HepG2 (cell line): Measurements from ENCODE around the gene ARHGAP45. TPM values are rescaled to one million over a fixed set of nuclear protein-coding genes. Genes with fewer than 3 reads are reported as not detected.

Experiments used
- CREB1 ChIP-seq, 2 experiments: fragments of 450-650 bp in 1 of 2; IDR thresholded peaks; 2 replicates each; pipeline ENCODE4 v1.6.1; 2016 to 2017; ENCODE audit warnings: control low read depth in 1 of 2, mild to moderate bottlenecking in 1 of 2, missing compliant biosample characterization in 1 of 2, missing genetic modification characterization in 1 of 2
- DNMT1 ChIP-seq: sonication (generic); formaldehyde crosslinking; IDR thresholded peaks from 2 replicates; pipeline ENCODE4 v1.5.1; 2020; ENCODE audit warnings: mild to moderate bottlenecking, missing genetic modification reagents
- FOXP1 ChIP-seq, 2 experiments: fragments of 450-650 bp in 1 of 2; IDR thresholded peaks; 2 replicates each; pipeline ENCODE4 v1.6.1; 2017 to 2018; ENCODE audit warnings: antibody characterized with exemption in 1 of 2
- KLF6 ChIP-seq: IDR thresholded peaks from 2 replicates; pipeline ENCODE4 v1.8.0; 2016; ENCODE audit warnings: missing biosample characterization, missing genetic modification reagents
- NFE2L1 ChIP-seq: sonication (generic); formaldehyde crosslinking; IDR thresholded peaks from 2 replicates; pipeline ENCODE4 v1.4.0; 2020; ENCODE audit warnings: missing genetic modification reagents, mild to moderate bottlenecking, borderline replicate concordance
- SIX4 ChIP-seq: sonication (generic); formaldehyde crosslinking; IDR thresholded peaks from 2 replicates; pipeline ENCODE4 v1.4.0; 2020; ENCODE audit warnings: missing genetic modification reagents
- SMC3 ChIP-seq: IDR thresholded peaks from 2 replicates; pipeline ENCODE4 v1.6.1; 2011; ENCODE audit warnings: low read length, improper control_type of control experiment
- ZNF232 ChIP-seq: sonication (generic); formaldehyde crosslinking; IDR thresholded peaks from 2 replicates; pipeline ENCODE4 v1.4.0; 2020; ENCODE audit warnings: missing genetic modification reagents, borderline replicate concordance
- ZNF350 ChIP-seq: sonication (generic); formaldehyde crosslinking; IDR thresholded peaks from 2 replicates; pipeline ENCODE4 v1.4.0; 2020; ENCODE audit warnings: mild to moderate bottlenecking, low read depth, missing genetic modification reagents, borderline replicate concordance
- ZNF615 ChIP-seq: sonication (generic); formaldehyde crosslinking; IDR thresholded peaks from 2 replicates; pipeline ENCODE4 v1.5.0; 2020; ENCODE audit warnings: mild to moderate bottlenecking, missing genetic modification reagents, borderline replicate concordance
- polyA plus RNA-seq, 8 experiments: library from polyadenylated mRNA; depleted of rRNA in 3 of 8; stranded (reverse) in 7 of 8; unstranded in 1 of 8; fragments of >200 nt; fragmentation: Illumina TruSeq in 4 of 8; extraction: Trizol in 4 of 8; gene quantifications; 2 replicates each; pipeline versions ENCODE4 v1.2.1 to v1.2.3, GENCODE V29; 2011 to 2016; ENCODE audit warnings: low read depth in 4 of 8, missing spikeins in 1 of 8, mixed read lengths in 1 of 8; ENCODE audit not compliant: insufficient read depth in 1 of 8
- total RNA-seq, 5 experiments: library from RNA; depleted of rRNA; stranded (reverse); fragments of >200 nt; fragmentation: Illumina TruSeq; extraction: Trizol; gene quantifications; 2 replicates each; pipeline ENCODE4 v1.2.3, GENCODE V29; 2016; ENCODE audit warnings: low read depth in 1 of 5
- TF ChIP-seq, protein P1 (sequence below): sonication (generic); formaldehyde crosslinking; conservative IDR thresholded peaks from 2 replicates; pipeline ENCODE4 v1.4.0; 2020; ENCODE audit warnings: missing genetic modification reagents
- TF ChIP-seq, protein P2 (sequence below): sonication (generic); formaldehyde crosslinking; IDR thresholded peaks from 2 replicates; pipeline ENCODE4 v1.4.0; 2020; ENCODE audit warnings: missing genetic modification reagents
- TF ChIP-seq, protein P3 (sequence below): sonication (generic); formaldehyde crosslinking; IDR thresholded peaks from 2 replicates; pipeline ENCODE4 v1.4.0; 2020; ENCODE audit warnings: missing genetic modification reagents
- TF ChIP-seq, protein P4 (sequence below): sonication (generic); IDR thresholded peaks from 2 replicates; pipeline ENCODE4 v1.6.1; 2016; ENCODE audit warnings: low read depth, borderline replicate concordance
- TF ChIP-seq, protein P5 (sequence below): sonication (generic); formaldehyde crosslinking; IDR thresholded peaks from 2 replicates; pipeline ENCODE4 v1.8.1; 2023; ENCODE audit warnings: mild to moderate bottlenecking, missing genetic modification reagents, borderline replicate concordance
- TF ChIP-seq, protein P6 (sequence below): sonication (generic); formaldehyde crosslinking; IDR thresholded peaks from 2 replicates; pipeline ENCODE4 v1.5.1; 2020; ENCODE audit warnings: missing genetic modification reagents, mild to moderate bottlenecking, borderline replicate concordance

Gene ARHGAP45
- total and polyA plus RNA-seq, 2 of the 13 experiments (the other 11 are each of a cell fraction or from before 2014, with no cell fraction given) = 0.84 to 32.0 TPM

DNA sequence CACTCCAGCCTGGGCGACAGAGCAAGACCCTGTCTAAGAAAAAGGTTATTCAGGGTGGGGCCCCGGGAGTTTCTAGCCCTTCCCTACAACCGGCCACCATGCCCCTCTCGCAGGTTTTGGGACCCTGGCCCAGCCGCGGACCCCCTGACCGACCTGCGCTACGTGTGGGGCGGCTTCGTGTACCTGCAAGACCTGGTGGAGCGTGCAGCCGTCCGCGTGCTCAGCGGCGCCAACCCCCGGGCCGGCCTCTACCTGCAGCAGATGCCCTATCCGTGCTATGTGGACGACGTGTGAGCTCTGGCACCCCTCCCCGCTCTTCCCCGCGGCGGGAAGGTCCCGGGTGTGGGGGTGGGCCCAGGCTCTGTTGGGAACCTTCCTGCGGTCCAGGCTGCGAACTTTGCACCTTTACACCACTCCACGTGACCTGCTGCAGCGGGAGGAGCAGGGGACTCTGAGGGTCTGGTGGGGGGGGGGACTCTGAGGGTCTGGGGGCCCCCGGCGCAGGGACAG is 20.8 kb upstream of the ARHGAP45 start (continued):
- TF ChIP-seq, protein P1, sequence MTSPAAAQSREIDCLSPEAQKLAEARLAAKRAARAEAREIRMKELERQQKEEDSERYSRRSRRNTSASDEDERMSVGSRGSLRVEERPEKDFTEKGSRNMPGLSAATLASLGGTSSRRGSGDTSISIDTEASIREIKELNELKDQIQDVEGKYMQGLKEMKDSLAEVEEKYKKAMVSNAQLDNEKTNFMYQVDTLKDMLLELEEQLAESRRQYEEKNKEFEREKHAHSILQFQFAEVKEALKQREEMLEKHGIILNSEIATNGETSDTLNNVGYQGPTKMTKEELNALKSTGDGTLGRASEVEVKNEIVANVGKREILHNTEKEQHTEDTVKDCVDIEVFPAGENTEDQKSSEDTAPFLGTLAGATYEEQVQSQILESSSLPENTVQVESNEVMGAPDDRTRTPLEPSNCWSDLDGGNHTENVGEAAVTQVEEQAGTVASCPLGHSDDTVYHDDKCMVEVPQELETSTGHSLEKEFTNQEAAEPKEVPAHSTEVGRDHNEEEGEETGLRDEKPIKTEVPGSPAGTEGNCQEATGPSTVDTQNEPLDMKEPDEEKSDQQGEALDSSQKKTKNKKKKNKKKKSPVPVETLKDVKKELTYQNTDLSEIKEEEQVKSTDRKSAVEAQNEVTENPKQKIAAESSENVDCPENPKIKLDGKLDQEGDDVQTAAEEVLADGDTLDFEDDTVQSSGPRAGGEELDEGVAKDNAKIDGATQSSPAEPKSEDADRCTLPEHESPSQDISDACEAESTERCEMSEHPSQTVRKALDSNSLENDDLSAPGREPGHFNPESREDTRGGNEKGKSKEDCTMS = no peak
- no peak; the same call in 1 of the 2 replicates for TF ChIP-seq DNMT1 (CRISPR knock-in tag)
- TF ChIP-seq KLF6 = 0 out of 2 replicates have a peak, but pooled peaks have one; percentile 43
- no peak for TF ChIP-seq SMC3
- TF ChIP-seq FOXP1 (IDR thresholded peaks at IDR 0.05) = no peak
- TF ChIP-seq FOXP1 (CRISPR knock-in tag; IDR thresholded peaks at IDR 0.05) = no peak
- no peak for TF ChIP-seq NFE2L1 (CRISPR knock-in tag)
- TF ChIP-seq, protein P2, sequence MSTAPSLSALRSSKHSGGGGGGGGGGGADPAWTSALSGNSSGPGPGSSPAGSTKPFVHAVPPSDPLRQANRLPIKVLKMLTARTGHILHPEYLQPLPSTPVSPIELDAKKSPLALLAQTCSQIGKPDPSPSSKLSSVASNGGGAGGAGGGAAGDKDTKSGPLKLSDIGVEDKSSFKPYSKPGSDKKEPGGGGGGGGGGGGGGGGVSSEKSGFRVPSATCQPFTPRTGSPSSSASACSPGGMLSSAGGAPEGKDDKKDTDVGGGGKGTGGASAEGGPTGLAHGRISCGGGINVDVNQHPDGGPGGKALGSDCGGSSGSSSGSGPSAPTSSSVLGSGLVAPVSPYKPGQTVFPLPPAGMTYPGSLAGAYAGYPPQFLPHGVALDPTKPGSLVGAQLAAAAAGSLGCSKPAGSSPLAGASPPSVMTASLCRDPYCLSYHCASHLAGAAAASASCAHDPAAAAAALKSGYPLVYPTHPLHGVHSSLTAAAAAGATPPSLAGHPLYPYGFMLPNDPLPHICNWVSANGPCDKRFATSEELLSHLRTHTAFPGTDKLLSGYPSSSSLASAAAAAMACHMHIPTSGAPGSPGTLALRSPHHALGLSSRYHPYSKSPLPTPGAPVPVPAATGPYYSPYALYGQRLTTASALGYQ = no peak
- TF ChIP-seq SIX4 (CRISPR knock-in tag) = no peak
- TF ChIP-seq, protein P3, sequence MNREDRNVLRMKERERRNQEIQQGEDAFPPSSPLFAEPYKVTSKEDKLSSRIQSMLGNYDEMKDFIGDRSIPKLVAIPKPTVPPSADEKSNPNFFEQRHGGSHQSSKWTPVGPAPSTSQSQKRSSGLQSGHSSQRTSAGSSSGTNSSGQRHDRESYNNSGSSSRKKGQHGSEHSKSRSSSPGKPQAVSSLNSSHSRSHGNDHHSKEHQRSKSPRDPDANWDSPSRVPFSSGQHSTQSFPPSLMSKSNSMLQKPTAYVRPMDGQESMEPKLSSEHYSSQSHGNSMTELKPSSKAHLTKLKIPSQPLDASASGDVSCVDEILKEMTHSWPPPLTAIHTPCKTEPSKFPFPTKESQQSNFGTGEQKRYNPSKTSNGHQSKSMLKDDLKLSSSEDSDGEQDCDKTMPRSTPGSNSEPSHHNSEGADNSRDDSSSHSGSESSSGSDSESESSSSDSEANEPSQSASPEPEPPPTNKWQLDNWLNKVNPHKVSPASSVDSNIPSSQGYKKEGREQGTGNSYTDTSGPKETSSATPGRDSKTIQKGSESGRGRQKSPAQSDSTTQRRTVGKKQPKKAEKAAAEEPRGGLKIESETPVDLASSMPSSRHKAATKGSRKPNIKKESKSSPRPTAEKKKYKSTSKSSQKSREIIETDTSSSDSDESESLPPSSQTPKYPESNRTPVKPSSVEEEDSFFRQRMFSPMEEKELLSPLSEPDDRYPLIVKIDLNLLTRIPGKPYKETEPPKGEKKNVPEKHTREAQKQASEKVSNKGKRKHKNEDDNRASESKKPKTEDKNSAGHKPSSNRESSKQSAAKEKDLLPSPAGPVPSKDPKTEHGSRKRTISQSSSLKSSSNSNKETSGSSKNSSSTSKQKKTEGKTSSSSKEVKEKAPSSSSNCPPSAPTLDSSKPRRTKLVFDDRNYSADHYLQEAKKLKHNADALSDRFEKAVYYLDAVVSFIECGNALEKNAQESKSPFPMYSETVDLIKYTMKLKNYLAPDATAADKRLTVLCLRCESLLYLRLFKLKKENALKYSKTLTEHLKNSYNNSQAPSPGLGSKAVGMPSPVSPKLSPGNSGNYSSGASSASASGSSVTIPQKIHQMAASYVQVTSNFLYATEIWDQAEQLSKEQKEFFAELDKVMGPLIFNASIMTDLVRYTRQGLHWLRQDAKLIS (CRISPR knock-in tag) = no peak
- no peak for TF ChIP-seq ZNF350 (CRISPR knock-in tag)
- no peak for TF ChIP-seq ZNF615
- TF ChIP-seq, protein P4, sequence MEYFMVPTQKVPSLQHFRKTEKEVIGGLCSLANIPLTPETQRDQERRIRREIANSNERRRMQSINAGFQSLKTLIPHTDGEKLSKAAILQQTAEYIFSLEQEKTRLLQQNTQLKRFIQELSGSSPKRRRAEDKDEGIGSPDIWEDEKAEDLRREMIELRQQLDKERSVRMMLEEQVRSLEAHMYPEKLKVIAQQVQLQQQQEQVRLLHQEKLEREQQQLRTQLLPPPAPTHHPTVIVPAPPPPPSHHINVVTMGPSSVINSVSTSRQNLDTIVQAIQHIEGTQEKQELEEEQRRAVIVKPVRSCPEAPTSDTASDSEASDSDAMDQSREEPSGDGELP = no peak
- TF ChIP-seq, protein P5, sequence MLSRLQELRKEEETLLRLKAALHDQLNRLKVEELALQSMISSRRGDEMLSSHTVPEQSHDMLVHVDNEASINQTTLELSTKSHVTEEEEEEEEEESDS (CRISPR knock-in tag) = no peak
- TF ChIP-seq ZNF232 (CRISPR knock-in tag) = 0 out of 2 replicates have a peak, but pooled peaks have one; percentile 66
- TF ChIP-seq CREB1 (IDR thresholded peaks at IDR 0.05) = no peak
- TF ChIP-seq CREB1 (CRISPR knock-in tag; IDR thresholded peaks at IDR 0.05) = no peak
- TF ChIP-seq, protein P6, sequence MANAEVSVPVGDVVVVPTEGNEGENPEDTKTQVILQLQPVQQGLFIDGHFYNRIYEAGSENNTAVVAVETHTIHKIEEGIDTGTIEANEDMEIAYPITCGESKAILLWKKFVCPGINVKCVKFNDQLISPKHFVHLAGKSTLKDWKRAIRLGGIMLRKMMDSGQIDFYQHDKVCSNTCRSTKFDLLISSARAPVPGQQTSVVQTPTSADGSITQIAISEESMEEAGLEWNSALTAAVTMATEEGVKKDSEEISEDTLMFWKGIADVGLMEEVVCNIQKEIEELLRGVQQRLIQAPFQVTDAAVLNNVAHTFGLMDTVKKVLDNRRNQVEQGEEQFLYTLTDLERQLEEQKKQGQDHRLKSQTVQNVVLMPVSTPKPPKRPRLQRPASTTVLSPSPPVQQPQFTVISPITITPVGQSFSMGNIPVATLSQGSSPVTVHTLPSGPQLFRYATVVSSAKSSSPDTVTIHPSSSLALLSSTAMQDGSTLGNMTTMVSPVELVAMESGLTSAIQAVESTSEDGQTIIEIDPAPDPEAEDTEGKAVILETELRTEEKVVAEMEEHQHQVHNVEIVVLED (CRISPR knock-in tag) = peak; percentile 41; the same call in 1 of the 2 replicates
